NCI-H524 (cell line): ENCODE results near the gene MACIR.

ENCODE experiments used
- DNase-seq, 2 experiments: peaks; one replicate each; lab custom pipeline; 2025; lab: John Stamatoyannopoulos, UW

MACIR gene

GRCh38 chr5:103291606-103292005, 33.0 kb downstream of the MACIR start:
- DNase-seq: no peak

GRCh38 chr5:103293099-103293498, 34.5 kb downstream of the MACIR start:
- DNase-seq: no peak

- DNase-seq: no peak
Observed at GRCh38 chr5:103293719-103294118, 35.2 kb downstream of the MACIR start.

- DNase-seq: no peak
Observed at GRCh38 chr5:103294906-103295305, 36.3 kb downstream of the MACIR start.

- no peak for DNase-seq
Observed at GRCh38 chr5:103295424-103295823, 36.9 kb downstream of the MACIR start.

GRCh38 chr5:103295871-103296270, 37.3 kb downstream of the MACIR start:
- no peak for DNase-seq

GRCh38 chr5:103298117-103298516, 39.6 kb downstream of the MACIR start:
- no peak for DNase-seq

GRCh38 chr5:103298607-103299188, 40.1 kb downstream of the MACIR start:
- DNase-seq: no peak

GRCh38 chr5:103305809-103306208, 47.2 kb downstream of the MACIR start:
- DNase-seq: no peak

GRCh38 chr5:103307470-103307869, 48.9 kb downstream of the MACIR start:
- DNase-seq: no peak

- no peak for DNase-seq
Observed at GRCh38 chr5:103308774-103309173, 50.2 kb downstream of the MACIR start.

GRCh38 chr5:103313056-103313455, 54.5 kb downstream of the MACIR start:
- DNase-seq: no peak

- no peak for DNase-seq
Observed at GRCh38 chr5:103315455-103315854, 56.9 kb downstream of the MACIR start.

- DNase-seq: no peak
Observed at GRCh38 chr5:103327451-103327850, 68.9 kb downstream of the MACIR start.

- DNase-seq: no peak
Observed at GRCh38 chr5:103327893-103328292, 69.3 kb downstream of the MACIR start.
